Adrenal gland (tissue), 5 donors: Measurements from ENCODE around the gene KIF26B.

ENCODE experiments used
- CTCF ChIP-seq, 6 experiments: fragments of 450-650 bp in 4 of 6; fragments of 200-600 bp in 2 of 6; sonication (generic) in 1 of 6; IDR thresholded peaks; 1 replicate in 5 of 6; 2 replicates in 1 of 6; pipeline versions ENCODE4 v1.5.1 to v1.8.0; 2016 to 2021; ENCODE audit warnings: antibody characterized with exemption in 6 of 6, mild to moderate bottlenecking in 2 of 6, moderate library complexity in 1 of 6
- POLR2A ChIP-seq, 2 donors: fragments of 450-650 bp; IDR thresholded peaks; one replicate each; pipeline ENCODE4 v1.6.1; 2017; ENCODE audit warnings: antibody characterized with exemption in 2 of 2, mild to moderate bottlenecking in 2 of 2, moderate library complexity in 1 of 2
- donor health status: DM: no; HTN: no; CAD: no.

GRCh38 chr1:245390975-245391374, 236.2 kb downstream of the KIF26B start:
- TF ChIP-seq CTCF (IDR thresholded peaks at IDR 0.05) (no peak), POLR2A (IDR thresholded peaks at IDR 0.05) (no peak)
